ENCODE measurements around the gene TEX38.
"Not testable (repeated sequence)": the region's sequence is repeated elsewhere in the genome, so short reads cannot be mapped to it uniquely, and the experiment has no call there.

Gene TEX38

GRCh38 chr1:46655848-46656247 lies 15.8 kb upstream of the TEX38 start:
- no peak for DNase-seq (ENCODE audit: low spot score)

- DNase-seq (ENCODE audit: low spot score) = no peak
These were observed 15.0 kb upstream of the TEX38 start for GRCh38 chr1:46656643-46657042.

GRCh38 chr1:46657775-46658174 lies 13.9 kb upstream of the TEX38 start:
- DNase-seq (ENCODE audit: low spot score) = no peak

DNA sequence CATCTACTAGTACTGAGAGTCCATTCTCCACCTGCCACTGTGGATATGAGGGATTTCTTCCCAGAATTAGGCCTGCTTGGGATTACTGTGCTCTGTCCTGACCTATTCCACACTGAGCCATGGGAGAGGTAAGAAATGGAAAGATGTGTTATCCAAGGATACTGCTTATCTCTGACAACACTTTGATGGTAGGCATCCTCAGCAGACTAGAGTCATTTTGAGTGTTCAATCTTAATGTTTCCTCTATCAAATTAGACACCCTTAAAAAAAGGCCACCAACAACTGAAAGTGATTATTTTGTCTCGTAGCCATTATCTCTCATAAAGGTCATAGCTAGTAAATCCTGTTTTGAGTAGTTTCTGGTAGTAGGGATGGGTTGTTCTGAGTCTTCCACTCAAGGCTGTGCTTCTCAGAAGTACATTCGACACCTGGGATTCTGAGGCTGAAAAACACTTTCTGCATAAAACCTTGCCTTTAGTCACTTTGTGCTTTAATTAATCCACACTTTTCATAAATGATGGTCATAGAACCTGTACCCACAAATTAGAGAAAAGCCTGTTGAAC lies 12.3 kb upstream of the TEX38 start:
- DNase-seq (ENCODE audit: low spot score) = no peak

DNA sequence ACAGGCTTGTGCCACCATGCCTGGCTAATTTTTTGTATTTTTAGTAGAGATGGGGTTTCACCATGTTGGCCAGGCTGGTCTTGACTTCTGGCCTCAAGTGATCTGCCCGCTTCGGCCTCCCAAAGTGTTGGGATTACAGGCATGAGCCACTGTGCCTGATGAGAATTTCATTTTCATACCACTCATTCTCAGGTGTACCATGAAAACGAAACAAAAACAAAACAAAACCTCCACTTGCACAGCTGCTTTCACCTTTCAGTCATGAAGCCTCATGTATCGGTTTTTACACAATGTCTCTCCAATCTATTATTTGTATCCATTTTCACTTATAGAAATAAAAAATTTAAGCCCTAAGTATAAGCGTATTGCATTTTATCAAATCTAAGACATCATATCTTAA lies 11.5 kb upstream of the TEX38 start:
- DNase-seq (ENCODE audit: low spot score) = not testable (repeated sequence)

DNA sequence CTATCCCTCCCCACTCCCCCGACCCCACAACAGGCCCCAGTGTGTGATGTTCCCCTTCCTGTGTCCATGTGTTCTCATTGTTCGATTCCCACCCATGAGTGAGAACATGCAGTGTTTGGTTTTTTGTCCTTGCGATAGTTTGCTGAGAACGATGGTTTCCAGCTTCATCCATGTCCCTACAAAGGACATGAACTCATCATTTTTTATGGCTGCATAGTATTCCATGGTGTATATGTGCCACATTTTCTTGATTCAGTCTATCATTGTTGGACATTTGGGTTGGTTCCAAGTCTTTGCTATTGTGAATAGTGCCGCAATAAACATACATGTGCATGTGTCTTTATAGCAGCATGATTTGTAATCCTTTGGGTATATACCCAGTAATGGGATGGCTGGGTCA lies 8.7 kb upstream of the TEX38 start:
- DNase-seq (ENCODE audit: low spot score) = not testable (repeated sequence)

- no peak for DNase-seq (ENCODE audit: low spot score)
These were observed 5.7 kb upstream of the TEX38 start for GRCh38 chr1:46665983-46666382.

DNA sequence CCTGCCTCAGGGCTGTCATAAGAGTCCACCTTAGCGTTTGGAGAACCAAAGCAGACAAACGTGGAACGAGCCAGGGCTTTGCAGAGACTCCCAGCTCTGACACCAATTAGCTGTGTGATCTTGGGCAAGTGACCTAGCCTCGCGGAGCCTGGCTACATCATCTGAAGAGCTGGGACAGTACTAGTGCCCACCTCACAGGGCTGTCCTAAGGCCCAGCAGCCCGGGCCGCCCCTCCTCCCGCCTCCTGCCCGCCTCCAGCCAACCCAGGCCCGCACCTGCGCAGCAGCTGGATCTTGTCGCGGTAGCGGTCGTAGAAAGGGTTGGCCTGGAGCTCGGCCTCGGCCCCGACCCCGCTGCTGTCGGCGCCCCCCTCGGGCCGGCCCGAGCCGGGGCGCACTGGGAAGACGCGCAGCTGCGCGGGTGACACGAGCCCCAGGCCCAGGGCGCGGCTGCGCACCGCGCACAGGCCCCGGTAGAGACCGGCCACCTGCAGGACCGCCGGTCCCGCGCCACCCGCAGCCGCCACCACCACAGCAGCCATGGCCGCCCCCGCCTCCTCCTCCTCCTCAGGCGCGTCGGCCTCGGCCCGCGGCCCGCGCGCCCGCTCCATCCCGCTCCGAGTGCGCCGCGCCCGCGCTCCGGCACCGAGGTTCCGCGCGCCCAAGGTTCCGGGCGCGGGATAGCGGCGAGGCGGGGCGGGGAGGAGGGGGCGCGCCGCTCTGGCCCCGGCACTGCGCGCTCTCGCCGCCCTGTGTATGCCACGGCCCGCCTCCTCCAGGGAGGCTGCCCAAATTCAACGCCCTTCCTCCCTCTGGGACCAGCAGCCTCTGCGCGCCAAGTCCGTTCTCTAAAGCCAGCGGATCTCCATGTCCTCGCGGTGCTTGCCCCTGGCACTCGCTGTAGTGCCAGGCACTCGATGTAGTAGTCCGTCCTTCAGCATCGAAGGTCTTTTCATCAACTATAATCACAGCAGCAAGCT lies 3.6 kb upstream of the TEX38 start, which contains the start of gene ATPAF1:
TSS of gene ATPAF1 (minus strand) at position 583 of the 979 bp plus-strand sequence. CDS start at position 541, 42 bp downstream.
- peak; percentile 54 for DNase-seq (ENCODE audit: low spot score)

- DNase-seq (ENCODE audit: low spot score) = no peak
These were observed 1.5 kb upstream of the TEX38 start for GRCh38 chr1:46670134-46670533.

GRCh38 chr1:46672696-46673095 lies 1.0 kb downstream of the TEX38 start:
- no peak for DNase-seq (ENCODE audit: low spot score)

GRCh38 chr1:46673749-46674182 lies 2.1 kb downstream of the TEX38 start:
- DNase-seq (ENCODE audit: low spot score) = no peak

GRCh38 chr1:46675549-46676314 lies 4.1 kb downstream of the TEX38 start:
- peak; percentile 20 for DNase-seq (ENCODE audit: low spot score)

- no peak for DNase-seq (ENCODE audit: low spot score)
These were observed 4.9 kb downstream of the TEX38 start for GRCh38 chr1:46676531-46676930.

DNA sequence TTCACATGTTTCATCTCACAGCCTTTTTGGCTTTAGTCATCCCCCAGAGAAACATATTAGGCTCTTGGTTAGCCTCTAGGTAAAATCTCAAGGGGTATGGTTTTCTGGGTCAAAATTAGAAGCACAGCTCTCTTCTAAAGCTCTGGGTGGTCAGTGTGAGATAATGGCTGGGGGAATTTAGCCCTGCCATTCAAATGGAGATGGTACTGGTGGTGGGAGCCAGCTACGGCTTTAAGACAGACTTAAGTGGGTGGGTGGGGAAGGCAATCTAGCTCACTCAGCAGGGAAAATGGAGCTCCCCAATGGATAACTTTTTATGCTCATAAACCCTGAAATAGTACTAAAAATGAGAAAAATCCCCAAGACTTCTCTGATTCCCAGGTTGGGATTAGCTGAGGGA lies 5.7 kb downstream of the TEX38 start:
- DNase-seq (ENCODE audit: low spot score) = no peak

DNA sequence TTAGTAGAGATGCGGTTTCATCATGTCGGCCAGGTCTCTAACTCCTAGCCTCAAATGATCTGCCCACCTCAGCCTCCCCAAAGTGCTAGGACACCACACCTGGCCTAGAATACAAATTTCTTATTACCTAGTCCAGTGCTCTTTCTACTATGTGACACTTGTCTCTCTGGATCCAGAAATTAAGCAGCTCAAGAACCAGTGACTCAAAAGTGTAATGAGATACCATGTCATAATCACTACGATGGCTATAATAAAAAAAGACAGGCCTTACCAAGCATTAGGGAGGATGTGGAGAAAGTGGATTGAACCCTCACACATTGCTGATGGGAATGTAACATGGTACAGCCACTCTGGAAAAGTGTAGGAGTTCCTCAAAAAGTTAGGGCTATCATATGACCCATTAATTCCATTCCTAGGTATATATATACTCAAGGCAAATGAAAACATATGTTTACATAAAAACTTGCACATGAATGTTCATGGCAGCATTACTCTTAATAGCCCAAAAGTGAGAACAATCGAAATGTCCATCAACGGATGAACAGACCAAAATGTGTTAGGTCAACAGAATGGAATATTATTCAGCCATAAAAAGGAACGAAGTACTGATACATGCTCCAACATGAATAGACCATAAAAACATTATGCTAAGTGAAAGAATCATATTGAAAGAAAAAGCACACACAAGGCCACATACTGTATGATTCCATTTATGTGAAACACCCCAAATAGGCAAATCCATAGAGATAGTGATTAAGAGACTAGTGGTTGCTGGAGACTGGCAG lies 8.3 kb downstream of the TEX38 start:
- no peak for DNase-seq (ENCODE audit: low spot score)

- DNase-seq (ENCODE audit: low spot score) = no peak
These were observed 9.8 kb downstream of the TEX38 start for GRCh38 chr1:46681333-46682034.

- DNase-seq (ENCODE audit: low spot score) = no peak
These were observed 10.4 kb downstream of the TEX38 start for GRCh38 chr1:46682064-46682463.

DNA sequence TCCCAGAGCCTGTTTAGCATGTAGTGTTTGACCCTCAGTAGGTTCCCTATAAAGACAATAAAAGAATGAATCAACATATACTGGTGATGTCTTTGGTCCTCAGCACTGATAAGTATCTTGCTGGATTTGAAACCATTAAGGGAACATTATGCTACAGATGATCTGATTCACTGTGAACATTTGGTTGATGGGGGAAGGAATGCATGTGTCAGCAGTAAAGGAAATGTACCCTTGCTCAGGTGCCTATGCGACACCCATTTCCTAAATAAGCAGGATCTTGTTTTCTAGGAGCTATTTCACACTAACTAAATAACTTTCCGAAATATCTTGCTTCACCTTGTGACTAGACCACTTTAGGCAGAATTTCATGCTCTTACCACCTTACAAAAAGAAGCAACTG lies 13.0 kb downstream of the TEX38 start:
- no peak for DNase-seq (ENCODE audit: low spot score)

GRCh38 chr1:46686255-46686654 lies 14.6 kb downstream of the TEX38 start:
- no peak for DNase-seq (ENCODE audit: low spot score)

DNA sequence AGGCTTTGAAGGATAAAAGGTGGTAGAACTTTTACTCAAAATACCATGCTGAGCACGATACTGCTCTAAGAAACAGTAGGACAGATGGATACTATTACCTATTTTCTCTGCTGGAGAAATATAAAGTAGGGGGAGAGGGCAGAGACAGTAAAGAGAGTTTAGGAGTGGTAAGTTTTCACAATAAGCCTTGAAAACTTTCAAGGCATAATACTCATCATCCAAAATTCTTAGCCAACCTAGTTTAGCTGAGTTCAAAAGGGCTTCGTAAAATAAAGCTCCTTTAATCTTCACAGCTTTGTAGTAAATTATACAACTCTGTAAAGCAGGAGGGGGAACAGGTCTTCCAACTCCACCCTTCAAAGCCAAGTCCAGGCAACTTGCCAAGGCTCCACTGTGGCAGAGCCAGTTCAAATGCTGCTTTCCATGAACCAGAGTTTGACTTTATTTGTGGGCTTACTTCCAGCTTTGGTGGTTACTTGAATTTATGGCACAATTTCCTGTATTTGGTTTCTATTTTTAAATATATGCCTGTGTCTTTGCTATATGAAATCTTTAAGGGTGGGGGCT lies 15.5 kb downstream of the TEX38 start:
- no peak for DNase-seq (ENCODE audit: low spot score)
